KG1 (cell line): ENCODE data around the gene ABCA6.
"Not testable (repeated sequence)": the region's sequence is repeated elsewhere in the genome, so short reads cannot be mapped to it uniquely, and the experiment has no call there.

Experiments
- DNase-seq: peaks from one replicate; lab custom pipeline; 2025; lab: John Stamatoyannopoulos, UW

Gene ABCA6

GRCh38 chr17:69141431-69142174 is at the start of gene ABCA6:
TSS of gene ABCA6 (minus strand) at chr17:69141895. CDS start at chr17:69140703, 1,192 bp downstream.
- no peak for DNase-seq

DNA sequence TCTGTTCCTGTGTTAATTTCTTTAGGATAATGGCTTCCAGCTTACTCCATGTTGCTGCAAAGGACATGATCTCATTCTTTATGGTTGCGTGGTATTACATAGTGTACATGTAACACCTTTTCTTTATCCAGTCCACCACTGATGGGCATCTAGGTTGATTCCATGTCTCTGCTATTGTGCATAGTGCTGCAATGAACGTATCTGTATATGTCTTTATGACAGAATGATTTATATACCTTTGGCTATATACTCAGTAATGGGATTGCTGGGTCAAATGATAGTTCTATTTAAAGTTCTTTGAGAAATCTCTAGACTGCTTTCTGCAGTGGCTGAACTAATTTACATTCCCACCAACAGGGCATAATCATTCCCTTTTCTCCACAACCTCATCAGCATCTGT is 47.1 kb upstream of the ABCA6 start:
- no peak for DNase-seq

- DNase-seq = no peak
These were observed 46.4 kb upstream of the ABCA6 start for GRCh38 chr17:69188064-69188463.

- DNase-seq = no peak
These were observed 45.6 kb upstream of the ABCA6 start for GRCh38 chr17:69187294-69187693.

GRCh38 chr17:69179227-69179952 is 37.7 kb upstream of the ABCA6 start:
- no peak for DNase-seq

DNA sequence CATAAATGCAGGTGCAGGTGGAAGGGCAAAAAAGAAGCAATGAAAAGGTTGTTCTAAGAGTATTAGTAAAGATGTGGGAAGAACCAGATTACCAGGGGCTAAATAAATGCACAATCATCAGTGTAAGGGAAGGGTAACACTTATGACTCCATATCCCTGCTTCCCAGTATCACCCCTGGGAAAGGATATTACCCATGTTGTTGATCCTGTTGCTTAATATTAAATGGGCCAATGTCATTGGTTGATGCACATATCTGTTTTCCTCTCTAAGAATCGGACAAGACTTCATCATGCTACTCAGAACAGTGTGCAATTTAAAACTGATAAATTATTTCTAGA is 34.7 kb upstream of the ABCA6 start:
- no peak for DNase-seq

GRCh38 chr17:69175625-69176456 is 34.1 kb upstream of the ABCA6 start:
- no peak for DNase-seq

DNA sequence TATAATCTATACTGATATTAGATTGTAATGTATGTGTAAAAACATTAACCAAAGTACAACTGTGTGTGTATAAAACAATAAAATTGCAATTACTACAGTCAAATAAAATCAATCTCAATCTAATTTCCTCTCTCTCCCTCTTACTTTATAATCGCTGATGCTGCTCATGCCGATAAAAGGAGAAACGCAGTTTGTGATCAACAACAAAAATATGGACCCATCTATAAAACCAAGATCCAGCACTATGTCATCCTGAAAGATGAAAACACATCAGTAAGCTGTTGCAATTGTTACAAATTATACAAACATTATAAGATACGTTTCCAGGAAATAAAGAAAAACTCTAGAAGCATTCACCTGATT is 33.5 kb upstream of the ABCA6 start:
- no peak for DNase-seq

- no peak for DNase-seq
These were observed 31.4 kb upstream of the ABCA6 start for GRCh38 chr17:69173118-69173517.

DNA sequence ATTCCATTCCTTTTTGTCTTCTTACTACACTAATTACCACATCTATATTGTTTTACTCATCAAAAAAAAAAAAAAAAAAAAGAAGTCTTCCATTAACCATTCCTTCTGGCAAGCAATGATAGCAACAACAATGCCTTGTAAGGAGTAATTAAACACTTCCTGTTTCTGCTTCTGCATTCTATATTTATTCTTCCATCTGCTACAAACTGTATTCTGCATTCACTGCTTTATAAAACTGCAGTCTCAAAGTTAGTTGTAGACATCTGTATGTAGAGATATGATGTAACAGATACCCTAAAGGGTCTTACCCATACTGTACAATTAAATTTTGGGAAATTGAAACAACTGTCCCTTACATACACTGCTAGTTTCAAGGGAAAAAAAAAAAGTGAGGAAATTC is 28.7 kb upstream of the ABCA6 start:
- no peak for DNase-seq

GRCh38 chr17:69168642-69169041 is 26.9 kb upstream of the ABCA6 start:
- DNase-seq = not testable (repeated sequence)

GRCh38 chr17:69166957-69167356 is 25.3 kb upstream of the ABCA6 start:
- DNase-seq = no peak

GRCh38 chr17:69164206-69164605 is 22.5 kb upstream of the ABCA6 start:
- no peak for DNase-seq

GRCh38 chr17:69159418-69159817 is 17.7 kb upstream of the ABCA6 start:
- DNase-seq = no peak

GRCh38 chr17:69154267-69154666 is 12.6 kb upstream of the ABCA6 start:
- no peak for DNase-seq

GRCh38 chr17:69150333-69150732 is 8.6 kb upstream of the ABCA6 start:
- DNase-seq = no peak

GRCh38 chr17:69147460-69147859 is 5.8 kb upstream of the ABCA6 start:
- DNase-seq = no peak

- DNase-seq = no peak
These were observed 2.9 kb upstream of the ABCA6 start for GRCh38 chr17:69144331-69145255.

- DNase-seq = no peak
These were observed 2.1 kb upstream of the ABCA6 start for GRCh38 chr17:69143683-69144231.

GRCh38 chr17:69143151-69143550 is 1.5 kb upstream of the ABCA6 start:
- DNase-seq = no peak

DNA sequence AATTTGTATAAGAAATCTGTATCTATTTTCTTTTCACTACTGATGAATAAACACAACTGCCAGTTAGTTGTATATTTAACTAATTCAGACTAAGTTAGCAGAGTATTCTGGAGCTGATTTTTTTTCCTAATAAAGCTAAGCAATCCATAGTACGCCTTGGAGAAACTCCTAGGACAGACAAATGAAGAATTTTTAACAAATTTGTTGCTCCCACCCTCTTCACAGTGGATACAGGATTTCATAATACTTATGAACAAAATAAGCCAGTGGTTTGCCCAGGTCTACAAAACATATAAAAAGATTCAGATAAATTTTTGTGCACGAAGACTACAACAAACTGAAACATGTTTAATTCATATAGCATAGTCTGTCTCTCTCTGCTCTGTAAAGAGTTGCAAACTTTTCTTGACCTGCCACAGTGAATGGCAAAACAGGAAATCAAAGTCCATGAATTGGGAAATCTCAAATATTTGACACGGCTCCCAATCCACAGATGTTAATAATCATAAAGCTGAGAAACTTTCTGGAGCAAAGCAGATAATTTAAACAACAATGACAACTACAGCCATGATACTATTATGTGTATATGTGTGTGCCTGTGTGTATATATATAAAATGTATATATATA is 594 bp upstream of the ABCA6 start:
- no peak for DNase-seq
